Neural cell (in vitro differentiated cells): ENCODE measurements around the gene MON1A.

Experiments
- CTCF ChIP-seq: fragments of 450-650 bp; IDR thresholded peaks from 2 replicates; pipeline ENCODE4 v1.5.1; 2014; ENCODE audit warnings: antibody characterized with exemption, mild to moderate bottlenecking, moderate library complexity; ENCODE audit not compliant: poor library complexity, severe bottlenecking
- EZH2 ChIP-seq: fragments of 200-600, 300-800 bp; shearing (Covaris generic), sonication (generic); IDR thresholded peaks from 2 replicates; pipeline ENCODE4 v1.6.1; 2014; ENCODE audit warnings: antibody characterized with exemption, low read length, borderline replicate concordance, mild to moderate bottlenecking; ENCODE audit not compliant: insufficient read depth, poor library complexity, severe bottlenecking
- MXI1 ChIP-seq: fragments of 450-650 bp; conservative IDR thresholded peaks from 2 replicates; pipeline ENCODE4 v1.6.1; 2014; ENCODE audit warnings: antibody characterized with exemption, mild to moderate bottlenecking; ENCODE audit not compliant: poor library complexity, severe bottlenecking
- POLR2AphosphoS5 ChIP-seq: IDR thresholded peaks from 2 replicates; pipeline ENCODE4 v1.6.1; 2012
- SMC3 ChIP-seq: fragments of 450-650 bp; conservative IDR thresholded peaks from 2 replicates; pipeline ENCODE4 v1.6.1; 2014; ENCODE audit warnings: antibody characterized with exemption, mild to moderate bottlenecking, moderate library complexity; ENCODE audit not compliant: poor library complexity

DNA sequence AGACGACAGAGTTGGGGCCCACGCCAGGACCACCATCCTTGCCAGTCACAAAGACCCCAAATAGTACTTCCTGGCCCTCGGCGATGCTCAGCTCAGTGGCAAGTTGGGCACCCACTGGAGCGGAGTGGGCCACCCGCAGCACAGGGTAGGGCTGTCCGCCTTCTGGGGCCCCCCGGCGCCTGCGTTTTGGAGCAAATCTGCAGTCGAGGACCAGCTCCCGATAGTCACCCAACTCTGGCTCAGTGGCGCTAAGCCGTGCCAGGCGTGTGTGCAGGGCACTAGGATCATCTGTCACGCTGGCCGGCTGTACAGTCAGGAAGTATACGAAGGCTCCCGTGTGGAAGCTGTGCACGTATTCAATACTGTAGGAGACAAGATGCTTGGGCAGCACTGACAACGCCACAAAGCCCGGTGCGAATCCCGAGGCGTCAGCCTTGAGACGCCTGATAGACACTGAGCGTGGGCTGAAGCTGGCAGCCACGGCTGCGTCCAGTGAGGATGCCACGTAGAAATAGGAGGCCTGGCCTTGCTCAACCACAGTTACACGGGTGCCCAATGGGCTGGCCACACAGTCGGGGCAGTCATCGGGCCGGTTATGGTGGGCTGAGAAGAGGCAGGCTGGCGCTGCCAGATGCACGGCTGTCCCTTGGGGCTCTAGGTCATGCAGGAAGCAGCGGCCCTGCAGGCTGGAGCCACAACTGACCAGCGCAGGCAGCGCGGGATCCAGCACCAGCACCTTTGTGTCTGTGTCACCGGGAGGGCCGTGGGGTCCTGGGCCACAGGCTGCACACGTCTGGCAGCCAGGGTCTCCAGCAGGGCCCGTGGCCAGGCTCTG, 26.9 kb downstream of the MON1A start:
- no peak for TF ChIP-seq MXI1
- TF ChIP-seq CTCF, result no peak
- TF ChIP-seq POLR2AphosphoS5, result no peak
- no peak for TF ChIP-seq EZH2
- no peak for TF ChIP-seq SMC3
